Activated effector memory CD4-positive, alpha-beta T cell treated with anti-CD3 and anti-CD28 coated beads, Interleukin-2, amount 50 U/mL, for 16 hours (primary cell): ENCODE data around the gene VEGFC.

ENCODE experiments used
- DNase-seq: peaks from one replicate; pipeline ENCODE4 v3.0.0-alpha.2; 2020

Gene VEGFC

DNA sequence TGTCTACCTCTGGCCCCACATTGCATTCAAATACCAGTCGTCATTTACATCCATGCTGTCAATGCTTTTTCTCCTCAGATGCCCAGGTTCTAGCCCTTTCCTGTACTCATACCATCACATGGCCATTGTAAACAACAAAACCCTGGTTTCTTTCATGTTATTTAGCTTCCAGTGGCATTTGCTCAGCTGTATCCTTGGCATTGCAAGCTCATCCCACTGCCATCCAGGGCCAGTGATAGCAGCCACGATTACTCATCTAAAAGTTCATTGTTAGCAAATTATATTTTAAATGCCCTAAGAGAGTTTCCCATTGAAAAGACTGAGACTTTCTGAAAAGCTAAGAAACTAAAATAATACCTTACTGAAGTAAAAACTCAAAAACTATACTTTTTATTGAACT lies 34.0 kb downstream of the VEGFC start:
- DNase-seq = no peak

DNA sequence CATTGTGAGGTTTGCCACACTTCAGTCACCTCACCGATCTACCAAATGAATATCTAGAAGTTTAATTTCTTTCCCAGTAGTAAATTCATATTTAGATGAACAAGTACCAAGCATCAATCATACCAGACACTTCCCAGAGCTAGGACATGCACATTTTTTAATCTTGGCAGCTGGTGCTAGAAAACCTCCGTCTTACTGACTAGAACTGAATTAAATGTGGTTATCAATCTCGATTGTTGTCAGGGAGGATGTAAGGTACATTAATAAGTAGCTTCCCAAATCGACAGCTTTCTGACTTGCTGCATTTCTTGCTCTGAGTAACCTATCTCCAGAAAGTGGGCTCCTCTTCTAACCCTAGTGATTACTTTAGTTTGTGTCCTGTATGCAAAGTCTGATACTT lies 34.4 kb downstream of the VEGFC start:
- DNase-seq = no peak

DNA sequence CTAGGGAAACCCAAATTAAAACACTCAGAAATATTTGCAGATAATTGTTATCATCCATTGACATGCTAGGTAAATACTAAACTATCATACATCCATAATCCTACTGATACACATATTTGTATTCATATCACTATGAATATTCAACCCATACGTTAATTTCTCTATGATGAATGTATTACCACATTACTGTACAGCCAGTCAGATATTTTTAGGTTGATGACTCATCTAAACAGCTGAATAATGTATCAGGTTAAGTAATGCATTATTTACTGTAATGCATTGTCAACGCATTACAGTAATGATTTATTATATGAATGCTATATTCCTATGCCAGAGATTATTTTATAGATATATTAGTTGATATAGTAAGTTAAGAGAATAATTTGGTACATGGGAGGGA lies 37.1 kb downstream of the VEGFC start:
- no peak for DNase-seq

DNA sequence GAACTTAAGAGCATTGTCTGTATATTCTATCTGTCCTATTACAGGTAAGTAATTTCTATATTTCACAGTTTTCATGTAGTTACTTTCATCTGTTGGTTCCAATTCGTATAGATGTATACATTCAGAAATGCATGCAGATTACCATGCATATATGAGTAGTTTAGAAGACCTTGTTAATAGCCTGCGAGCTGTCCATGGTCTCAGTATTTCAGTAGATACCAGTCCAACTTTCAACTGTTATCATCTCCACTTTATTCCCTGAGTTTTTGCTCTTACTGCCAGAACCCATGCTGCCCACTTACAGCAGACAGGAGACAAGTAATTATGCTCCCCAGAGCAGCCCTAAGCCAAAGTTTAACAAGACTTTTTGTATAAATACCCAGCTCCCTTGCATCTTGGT lies 37.7 kb downstream of the VEGFC start:
- DNase-seq = no peak

DNA sequence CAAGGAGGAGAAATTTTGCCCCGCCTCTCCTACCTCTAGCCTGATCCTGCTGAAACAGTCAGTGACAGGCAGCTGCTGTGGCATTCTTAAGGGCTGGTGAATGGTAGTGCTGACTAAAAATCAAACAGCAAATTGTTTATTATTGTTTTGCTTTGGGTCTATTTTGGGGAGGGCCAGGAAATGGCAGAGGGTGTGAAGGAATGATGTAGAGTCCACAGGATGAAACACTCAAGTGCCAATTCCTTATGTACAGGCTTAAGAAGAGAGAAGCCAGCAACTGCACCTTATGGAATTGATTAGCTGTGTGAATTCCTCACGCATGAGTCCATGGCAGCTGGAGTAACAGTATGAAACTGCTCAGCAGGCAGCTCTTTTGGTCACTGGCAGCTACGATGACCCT lies 39.7 kb downstream of the VEGFC start:
- no peak for DNase-seq

DNA sequence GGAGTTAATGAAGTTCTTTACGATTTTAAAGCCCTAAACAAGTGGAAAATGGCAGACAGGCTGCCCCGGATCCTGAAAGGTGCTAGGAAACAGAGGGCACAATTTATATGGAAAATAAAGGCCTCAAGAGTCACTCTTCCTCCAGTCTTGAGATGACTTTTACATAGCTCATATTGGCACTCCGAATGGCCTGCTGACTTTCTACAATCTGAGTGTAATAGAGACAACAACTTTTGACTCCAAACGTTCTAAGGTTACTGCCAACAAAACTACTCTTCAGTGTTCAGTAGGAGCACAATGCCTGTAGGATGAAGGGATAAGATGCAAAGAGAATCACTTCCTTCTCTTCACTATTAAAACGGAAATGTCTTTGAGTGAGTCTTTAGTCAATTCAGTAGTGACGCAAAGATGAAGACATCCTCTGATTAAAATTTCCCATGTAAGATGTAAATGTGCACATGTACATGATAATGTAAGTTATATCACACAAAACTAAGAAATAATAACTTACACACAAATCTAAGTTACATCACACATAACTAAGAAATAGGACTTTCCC lies 40.5 kb downstream of the VEGFC start:
- DNase-seq = no peak

DNA sequence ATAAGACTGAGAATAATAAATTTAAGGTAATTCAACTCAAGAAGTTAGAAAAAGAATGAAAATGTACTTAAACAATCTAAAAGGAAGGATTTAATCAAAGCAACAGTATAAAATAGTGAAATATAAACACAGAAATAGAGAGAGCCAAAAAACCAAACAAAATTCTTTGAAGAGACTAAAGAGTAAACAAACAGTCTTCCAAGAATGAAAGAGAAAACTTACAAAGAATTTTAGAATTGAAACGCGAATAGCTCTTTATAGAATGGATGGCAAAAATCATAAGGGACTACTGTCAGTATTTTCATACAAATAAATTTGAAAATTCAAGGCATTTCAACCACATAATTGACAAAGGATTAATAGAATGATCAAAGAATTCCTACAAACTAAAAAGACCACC lies 41.7 kb downstream of the VEGFC start:
- no peak for DNase-seq

DNA sequence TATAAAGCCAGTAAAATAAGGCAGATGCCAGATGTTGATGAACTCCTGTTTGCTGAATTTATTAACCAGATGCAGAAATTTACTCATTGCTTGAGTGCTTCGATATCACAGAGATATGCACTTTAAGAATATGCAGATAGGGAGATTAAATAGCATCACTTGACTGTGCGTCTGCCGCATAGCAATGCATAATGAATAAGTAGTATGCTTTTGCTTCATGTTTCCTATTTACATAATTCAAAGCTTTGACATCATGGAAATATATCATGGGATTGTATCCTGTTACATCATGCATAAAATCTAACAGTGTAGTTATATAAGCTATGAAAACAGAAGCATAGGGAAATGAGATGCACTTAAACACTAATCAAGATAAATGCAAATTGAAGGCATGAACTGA lies 45.9 kb downstream of the VEGFC start:
- DNase-seq = no peak

DNA sequence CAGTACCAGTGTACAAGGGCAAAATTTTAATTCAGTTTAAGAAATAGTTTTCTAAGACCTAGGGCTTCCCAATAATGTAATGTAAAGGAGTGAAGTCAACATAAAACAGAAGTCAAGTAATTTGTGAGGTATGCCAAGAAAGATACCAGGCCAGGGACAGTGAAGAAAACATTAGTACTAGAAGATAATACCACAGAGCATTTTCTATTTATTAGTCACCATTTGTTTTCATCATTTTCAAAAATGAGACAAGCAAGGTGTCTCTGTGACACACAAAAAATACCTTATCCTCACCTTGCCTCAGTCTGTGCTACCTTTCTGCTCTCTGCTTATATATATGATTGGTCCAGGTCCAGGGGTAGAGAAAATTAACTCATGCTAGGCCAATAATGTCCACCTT lies 46.8 kb downstream of the VEGFC start:
- no peak for DNase-seq

DNA sequence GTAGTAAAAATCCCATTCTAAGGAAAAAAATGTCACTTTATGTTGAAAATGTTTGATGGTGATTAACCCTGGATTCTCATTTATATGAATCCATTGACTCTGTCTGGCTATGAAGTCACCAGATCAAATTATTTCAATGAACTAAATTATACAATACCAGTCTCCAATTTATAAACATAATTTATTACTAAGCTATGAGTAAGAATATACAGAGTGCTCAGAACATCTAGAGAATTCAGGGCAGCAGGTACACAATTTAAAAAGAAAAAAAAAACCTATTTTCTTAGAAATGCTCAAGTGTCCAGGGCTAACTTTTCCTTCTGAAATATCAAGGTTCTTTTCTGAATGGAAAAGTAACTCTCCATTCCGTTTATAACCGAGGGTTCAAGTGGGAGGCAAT lies 48.6 kb downstream of the VEGFC start:
- DNase-seq = no peak

DNA sequence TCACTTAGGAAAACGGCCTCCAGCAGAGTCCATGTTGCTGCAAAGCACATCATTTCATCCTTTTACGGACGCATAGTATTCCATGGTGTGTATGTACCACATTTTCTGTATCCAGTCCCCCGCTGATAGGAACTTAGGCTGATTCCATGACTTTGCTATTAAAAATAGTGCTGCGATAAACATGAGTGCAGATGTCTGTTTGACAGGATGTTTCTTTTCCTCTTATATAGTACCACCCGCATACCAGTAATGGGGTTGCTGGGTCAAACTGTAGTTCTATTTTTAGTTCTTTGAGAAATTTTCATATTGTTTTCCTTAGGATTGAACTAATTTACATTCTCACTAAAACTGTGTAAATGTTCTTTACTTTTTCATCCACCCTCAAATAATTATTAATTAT lies 50.5 kb downstream of the VEGFC start:
- DNase-seq = no peak

DNA sequence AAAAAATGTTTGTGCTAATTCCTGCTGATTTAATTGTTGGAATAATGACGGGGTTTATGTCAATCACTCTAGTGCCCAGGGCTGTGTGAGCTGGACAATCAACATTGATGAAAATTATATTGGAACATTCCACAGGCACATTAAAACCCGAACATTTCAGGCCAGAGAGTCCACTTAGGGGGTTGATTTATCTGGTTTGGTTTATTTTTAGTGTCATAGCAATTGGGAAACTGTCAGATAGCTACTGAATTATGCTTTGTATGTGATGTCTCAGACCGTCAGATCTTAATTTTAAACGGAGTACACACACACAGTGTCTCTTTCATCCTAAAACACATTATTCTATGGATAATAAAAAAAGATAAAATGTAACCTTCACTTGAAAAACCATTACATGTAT lies 51.5 kb downstream of the VEGFC start:
- no peak for DNase-seq

DNA sequence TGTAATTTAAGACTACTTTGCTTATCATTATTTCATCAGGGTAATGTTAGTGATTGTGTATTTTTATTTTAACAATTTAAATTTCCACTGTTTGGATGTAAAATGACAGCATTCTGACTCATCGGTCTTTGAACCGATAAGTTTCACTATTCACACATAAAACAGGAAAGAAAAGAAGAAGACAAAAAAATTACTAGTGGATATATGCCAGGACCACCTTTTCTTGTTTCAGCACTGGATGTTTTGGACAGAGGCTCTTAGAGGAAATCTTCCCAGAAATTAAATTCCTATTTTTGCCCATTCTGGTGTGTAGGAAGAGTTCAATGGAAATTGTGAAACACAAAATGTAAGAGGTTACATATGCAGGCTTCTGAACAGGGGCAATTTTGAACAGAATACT lies 57.4 kb downstream of the VEGFC start:
- DNase-seq = no peak

DNA sequence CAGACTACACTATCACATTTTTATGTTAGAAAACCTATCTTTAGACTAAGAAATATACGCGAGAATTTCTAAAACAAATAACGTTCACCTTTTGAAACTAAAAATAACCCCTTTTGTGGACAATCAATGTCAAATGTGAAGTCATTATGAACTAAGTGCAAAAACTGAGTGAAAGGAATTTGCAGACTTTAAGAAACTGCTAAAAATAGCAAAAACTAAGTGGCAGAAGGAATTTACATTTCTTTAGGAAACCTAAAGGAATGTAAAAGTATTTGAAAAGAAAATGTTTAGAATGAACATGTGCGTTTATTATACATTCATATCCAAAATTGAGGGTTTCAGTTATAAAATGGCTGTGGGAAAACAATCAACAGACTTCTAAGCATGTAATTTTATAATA lies 58.3 kb downstream of the VEGFC start:
- no peak for DNase-seq

DNA sequence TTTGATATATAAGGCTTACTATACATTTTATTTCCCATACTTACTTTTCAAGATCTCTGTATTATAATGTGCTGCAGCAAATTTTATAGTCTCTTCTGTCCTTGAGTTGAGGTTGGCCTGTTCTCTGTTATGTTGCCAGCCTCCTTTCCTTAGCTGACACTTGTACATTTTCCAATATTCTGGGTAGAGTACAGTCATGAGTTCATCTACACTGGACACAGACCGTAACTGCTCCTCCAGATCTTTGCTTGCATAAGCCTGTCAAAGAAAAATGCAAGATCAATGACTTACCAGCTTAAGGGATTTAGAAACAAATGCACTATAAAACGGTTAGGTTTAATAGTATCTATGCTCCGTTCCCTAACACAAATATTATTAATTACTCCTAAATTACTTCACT lies 63.2 kb downstream of the VEGFC start:
- DNase-seq = no peak

DNA sequence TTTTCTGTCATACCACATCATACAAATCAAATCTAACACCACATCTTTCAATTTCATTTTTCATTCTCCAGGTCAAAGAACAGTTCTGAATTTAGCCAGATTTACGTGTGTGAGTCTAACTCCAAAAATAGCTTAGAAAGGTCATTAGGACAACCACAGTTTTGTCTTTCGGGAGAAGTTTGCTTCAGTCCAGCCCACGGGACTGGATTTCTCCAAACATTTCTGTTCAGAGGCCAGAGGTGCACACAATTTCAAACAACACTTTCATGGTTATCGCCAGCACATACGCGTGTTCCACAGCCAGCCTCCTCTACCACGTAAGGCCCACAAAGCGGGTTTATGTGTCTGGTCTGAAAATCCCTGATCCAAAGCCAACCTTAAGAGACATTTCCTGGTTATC lies 65.9 kb downstream of the VEGFC start:
- DNase-seq = no peak

DNA sequence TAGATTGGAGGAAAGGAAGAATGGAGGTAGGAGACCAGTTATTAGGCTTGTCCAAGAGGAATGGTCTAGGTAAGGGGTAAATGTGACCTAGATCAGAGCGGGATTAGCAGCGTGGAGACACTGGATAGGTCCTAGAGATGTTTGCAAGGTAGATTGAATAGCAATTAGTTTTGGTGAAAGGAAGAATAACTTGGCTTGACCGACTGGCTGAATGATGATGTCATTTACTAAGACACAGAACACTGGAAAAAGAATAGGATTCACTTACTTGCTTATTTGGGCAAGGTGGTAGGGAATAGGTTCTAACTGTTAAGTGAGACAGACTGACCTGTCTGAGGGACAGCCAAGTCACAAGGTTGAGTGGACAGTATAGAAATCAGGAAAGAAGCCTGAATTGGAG lies 71.3 kb downstream of the VEGFC start:
- DNase-seq = no peak

DNA sequence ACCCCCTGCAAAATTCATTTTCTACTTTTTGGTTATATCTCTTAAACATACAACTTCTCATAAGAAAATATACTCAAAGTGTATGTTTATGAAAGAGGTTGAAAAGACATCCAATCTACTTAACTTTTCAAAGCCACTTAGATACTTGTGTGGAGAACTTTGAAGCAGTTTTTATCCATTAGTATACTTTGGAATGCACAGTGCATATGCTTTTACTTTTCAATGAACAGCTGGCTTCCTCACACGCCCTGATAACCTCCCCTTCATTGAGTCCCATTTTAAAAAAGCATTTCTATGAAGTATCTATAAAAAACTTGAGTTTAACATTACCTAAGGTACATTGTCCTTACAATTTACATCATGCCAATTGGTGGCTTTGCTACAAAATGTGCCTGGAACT lies 73.8 kb downstream of the VEGFC start:
- DNase-seq = no peak

DNA sequence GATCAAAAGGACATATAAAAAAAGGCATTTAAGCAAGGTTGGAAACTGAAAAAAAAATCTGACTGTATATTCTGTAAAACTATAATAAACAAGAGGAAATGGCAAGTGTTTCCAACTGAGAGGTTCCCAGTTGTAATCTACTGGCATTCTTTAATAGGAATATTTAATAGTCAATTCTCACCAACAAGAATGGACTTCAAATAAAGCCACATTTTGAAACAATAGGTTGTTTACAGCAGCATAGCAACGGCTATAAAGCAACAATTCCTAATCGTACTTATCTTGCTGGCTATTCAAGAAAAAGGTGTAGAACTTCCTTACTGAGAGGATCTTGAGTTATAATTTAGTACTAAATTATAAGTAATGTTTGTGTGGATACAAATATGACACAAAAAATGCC lies 75.5 kb downstream of the VEGFC start:
- DNase-seq = no peak

DNA sequence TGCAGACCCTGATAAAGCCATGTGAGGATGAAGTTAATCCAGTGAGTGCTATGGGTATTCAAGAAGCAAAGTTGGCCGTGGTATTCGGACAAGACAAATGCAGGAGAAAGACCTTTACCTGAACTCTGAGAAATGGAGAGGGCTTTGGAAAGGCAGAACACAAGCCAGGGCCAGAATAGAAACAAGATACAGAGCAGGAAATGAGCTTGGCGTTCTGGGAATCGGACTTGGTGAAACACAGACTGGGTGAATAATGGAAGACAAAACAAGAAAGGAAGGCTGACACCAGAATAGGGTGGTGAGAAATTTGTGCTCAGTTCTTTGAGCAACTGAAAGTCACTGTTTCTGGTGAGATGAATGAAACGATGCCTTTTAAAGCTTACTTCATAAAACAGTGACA lies 83.3 kb downstream of the VEGFC start:
- no peak for DNase-seq

DNA sequence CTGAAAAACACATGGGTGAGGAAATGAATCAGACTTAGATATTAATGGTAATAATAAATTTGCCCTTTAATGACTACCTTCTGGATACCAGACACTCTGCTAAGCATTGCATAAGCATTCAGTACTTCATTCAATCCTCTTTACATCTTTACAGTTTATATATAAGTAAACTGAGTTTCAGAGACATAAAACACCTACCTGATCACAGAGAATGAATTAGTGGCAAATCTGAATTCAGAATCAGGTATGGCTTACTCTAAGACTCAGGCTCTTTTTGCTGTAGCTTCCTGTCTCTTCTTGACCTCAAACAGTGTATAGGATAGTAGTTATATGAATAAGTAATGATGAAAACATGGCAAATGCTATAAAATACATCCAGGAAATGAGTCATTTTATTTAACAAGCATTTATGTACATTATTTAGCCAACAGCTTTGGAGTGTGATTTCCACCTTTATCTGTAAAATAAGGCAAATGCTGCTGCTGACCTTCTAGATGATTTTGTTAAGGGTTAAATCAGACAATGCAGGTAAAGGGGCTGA lies 83.9 kb downstream of the VEGFC start:
- no peak for DNase-seq

DNA sequence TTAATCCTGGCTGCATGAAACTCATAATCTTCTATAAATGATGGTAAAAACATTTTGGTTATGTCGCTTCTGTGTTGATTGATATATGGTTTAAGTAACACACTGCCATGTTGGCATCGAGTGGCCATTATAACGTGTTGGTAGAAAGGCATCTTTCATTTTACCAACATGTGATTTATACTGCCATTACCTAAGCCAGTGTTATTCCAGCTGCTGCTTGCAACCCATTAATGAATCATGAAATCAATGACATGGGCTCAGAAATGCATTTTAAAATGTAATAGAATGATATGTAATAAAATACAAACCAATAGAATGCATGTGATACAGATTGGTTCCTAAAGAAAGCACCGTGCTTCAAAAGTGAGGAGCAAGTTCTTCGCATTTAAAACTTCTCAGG lies 102.0 kb downstream of the VEGFC start:
- DNase-seq = no peak

DNA sequence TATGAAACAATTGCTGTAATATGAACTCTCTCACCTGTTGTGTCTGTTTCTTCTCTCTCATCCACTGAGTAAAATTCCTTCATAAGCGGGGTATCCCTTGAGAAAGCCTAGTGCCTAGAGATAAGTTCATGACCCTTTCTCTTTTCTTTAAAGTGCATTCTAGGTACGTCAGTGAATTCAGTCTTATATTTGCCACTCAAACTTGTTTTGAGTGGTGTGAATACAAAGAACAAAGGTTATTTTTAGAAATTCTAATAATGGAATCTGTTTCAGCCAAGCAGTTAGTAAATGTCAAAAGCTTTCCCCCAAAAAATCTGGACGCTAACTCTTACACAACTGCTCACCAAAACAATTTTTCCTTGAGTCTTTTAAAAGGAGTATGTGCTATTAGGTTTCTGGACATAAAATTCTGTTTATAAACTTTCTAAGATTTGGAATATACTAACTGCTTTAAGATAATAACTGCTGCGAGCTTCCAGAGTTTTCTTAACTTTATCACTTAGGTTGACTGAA lies 112.0 kb downstream of the VEGFC start:
- DNase-seq = no peak

DNA sequence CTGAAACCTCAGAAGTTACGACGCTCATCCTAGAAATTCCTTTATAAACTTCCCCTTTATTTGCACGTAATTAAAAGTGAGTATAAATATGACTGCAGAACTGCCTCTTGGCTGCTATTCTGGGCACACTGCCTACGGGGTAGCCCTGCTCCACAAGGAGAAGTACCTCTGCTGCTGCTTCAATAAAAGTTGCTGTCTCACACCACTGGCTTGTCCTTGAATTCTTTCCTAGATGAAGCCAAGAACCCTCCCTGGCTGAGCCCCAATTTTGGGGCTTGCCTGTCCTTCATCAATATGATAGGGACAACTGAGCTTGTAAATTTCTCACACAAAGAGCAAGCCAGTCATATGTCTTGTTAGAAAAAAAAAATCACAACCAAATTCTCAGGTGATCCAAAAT lies 115.8 kb downstream of the VEGFC start:
- no peak for DNase-seq

DNA sequence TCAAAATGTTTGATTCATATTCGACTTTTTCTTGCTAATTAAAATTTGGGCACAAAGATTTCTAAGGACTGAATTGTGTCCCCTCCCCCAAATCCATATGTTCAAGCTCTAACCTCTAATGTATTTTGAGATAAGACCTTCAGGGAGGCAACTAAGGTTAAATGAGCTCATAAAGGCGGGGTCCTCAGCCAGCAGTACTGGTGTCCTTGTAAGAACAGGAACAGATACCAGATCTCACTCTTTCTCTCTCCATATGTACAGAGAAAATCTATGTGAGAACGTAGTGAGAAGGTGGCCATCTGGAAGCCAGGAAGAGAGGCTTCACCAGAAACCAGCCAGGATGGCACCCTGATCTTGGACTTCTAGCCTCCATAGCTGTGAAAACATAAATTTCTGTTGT lies 116.9 kb downstream of the VEGFC start:
- no peak for DNase-seq

DNA sequence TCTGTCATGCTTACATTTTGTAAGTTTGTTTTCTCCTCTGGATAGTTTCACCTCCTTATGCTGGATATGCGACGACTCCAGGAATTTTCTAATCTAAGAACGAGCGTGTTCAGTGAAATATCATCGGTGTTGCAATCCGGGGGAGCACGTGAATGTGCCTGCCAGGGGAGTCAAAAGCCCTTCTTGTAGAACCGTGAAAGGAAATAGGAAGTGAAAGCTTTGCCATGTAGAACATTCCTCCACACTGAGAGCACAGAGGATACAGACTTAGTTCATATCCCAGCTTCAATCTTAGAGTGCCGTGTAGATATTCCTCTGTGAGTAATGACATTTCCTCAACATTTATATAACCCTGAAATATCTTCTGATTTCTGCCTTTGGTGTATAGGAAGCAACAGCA lies 121.2 kb downstream of the VEGFC start:
- DNase-seq = no peak
